ENCODE results near the gene GALNT2.

Gene GALNT2

GRCh38 chr1:230108580-230108979 is 41.5 kb downstream of the GALNT2 start:
- intact Hi-C loops (cut with DNase I), result no loop called here
- no peak for DNase-seq

DNA sequence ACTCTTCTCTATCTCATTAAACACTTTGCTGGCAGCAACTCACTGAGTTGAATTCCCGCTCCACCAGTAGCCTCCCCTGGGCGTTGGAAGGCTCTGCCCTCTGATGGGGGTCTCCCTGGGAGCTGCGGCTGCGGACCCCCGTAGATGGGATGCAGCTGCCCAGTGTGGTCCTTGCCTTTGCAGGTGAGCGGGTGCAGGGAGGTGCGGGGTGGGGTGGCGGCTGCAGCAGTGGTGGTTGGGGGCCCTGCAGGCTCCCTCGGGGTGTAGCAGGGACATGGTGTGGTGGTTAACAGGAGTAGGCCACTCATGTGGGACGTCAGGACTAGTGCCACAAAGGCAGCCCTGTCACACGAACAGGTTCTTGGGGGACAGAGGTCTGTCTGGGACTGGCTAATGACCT is 42.0 kb downstream of the GALNT2 start:
- DNase-seq, result no peak
- intact Hi-C loops (cut with DNase I), result no loop called here

DNA sequence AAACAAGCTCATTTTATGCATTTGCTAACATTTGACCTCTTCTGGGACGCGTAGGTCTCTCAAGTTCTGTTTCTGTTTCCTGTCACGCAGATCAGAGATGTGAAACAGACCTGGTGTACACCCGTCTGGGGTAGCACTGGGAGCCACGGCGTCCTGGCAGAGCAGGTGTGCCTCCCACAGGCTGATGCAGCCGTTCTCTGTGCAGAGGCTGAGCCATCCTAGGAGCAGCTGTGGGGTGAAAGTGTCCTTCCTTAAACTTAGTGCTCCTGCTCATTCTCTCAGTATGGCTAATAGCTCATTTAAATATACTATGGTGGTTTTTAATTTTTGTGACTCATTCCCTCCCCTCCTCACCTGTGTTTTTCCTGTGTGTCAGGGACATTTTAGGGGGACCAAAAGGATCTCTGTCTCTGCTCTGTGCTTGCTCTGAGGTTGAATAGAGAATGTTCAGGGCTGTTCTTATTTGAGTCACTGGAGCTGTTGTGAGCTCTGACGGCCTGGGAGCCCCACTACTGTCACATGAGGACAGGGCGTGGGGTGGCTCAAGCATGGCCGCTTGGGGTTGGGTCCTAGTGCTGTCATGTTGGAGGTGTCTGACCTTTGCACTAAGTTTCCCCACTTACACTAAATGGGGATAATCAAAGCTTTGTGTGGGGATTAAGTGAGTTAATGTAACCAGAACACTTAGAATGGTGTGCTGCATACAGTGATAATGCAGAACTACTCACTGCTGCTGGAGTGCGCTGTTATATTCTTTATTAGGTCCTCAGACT is 43.0 kb downstream of the GALNT2 start:
- intact Hi-C loops (cut with DNase I), result loop anchor here (5.0 to 10.0 kb wide), 2 partner anchors 43 to 65 kb away; partner anchors contain the start of gene GALNT2

DNA sequence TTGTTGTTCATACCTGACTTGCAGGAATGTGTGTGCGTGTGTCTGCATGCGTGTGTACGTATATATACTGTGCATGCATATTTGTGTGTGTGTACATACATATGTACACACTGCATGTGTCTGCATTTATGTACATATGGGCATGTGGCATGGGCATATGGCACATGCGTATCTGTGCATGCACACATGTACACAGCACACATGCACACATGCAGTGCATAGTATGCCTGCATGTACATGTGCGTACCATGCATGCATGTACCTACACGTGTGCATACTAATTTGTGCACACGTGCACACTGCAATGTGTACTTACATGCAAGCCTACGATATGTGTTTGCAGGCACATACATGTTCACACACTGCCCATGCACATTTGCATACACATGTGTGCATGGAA is 43.9 kb downstream of the GALNT2 start:
- intact Hi-C loops (cut with DNase I), result loop anchor here (5.0 to 10.0 kb wide), 2 partner anchors 44 to 64 kb away; partner anchors contain the start of gene GALNT2
- DNase-seq, result no peak

More for the DNA sequence above, 43.0 kb downstream of the GALNT2 start:
- peak in 1 of 10 donors; percentile 53 for DNase-seq

DNA sequence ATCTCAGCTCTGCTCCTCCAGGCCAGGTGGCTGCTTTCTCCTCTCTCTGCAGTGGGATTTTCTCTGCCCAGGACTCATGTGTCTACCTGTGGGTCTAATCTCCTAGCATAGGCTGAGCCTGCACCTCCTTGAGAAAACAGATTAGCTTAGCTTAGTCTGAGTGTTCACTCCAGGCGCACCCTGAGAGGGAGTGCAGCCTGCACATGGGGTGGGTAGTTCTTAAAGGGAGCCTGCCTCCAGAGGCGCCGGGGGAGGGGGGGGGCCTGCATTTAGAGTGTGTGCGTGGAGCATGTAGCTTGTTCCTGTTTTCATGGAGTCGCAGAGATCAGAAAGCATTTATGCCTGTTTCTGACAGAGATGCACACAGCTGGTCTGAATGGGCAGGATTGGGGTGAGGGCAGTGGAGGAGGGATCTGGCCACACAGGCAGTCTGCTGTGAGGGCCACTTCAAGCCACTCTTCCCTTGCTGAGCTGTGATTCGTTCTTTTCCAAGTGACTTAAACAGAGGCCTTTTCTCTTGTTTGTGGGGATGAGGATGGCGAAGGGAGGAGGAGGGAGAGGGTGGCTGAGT is 45.2 kb downstream of the GALNT2 start:
- peak in 7 of 10 donors; percentile 34 to 93 (median 51) for DNase-seq
- intact Hi-C loops (cut with DNase I), result loop anchor here (5.0 to 10.0 kb wide), 2 partner anchors 45 to 63 kb away; partner anchors contain the start of gene GALNT2

GRCh38 chr1:230112782-230113181 is 45.7 kb downstream of the GALNT2 start:
- intact Hi-C loops (cut with DNase I), result loop anchor here (5.0 to 10.0 kb wide), 2 partner anchors 45 to 62 kb away; partner anchors contain the start of gene GALNT2
- DNase-seq, result no peak

- intact Hi-C loops (cut with DNase I), result loop anchor here (5.0 to 10.0 kb wide), 2 partner anchors 46 to 62 kb away; partner anchors contain the start of gene GALNT2
- no peak for DNase-seq
Measured at GRCh38 chr1:230113235-230113592, 46.2 kb downstream of the GALNT2 start.

- DNase-seq, result no peak
- intact Hi-C loops (cut with DNase I), result loop anchor here (5.0 to 10.0 kb wide), 2 partner anchors 46 to 61 kb away; partner anchors contain the start of gene GALNT2
Measured at GRCh38 chr1:230113593-230114236, 46.7 kb downstream of the GALNT2 start.

- intact Hi-C loops (cut with DNase I), result loop anchor here (5.0 to 10.0 kb wide), 2 partner anchors 47 to 61 kb away; partner anchors contain the start of gene GALNT2
- DNase-seq, result no peak
Measured at GRCh38 chr1:230114237-230114651, 47.2 kb downstream of the GALNT2 start.

GRCh38 chr1:230117694-230118093 is 50.7 kb downstream of the GALNT2 start:
- intact Hi-C loops (cut with DNase I), result loop anchor here (10.0 kb wide), 1 partner anchor 57 kb away; no protein-coding TSS in a partner anchor

GRCh38 chr1:230119340-230119739 is 52.3 kb downstream of the GALNT2 start:
- no peak for DNase-seq
- intact Hi-C loops (cut with DNase I), result loop anchor here (10.0 kb wide), 1 partner anchor 55 kb away; no protein-coding TSS in a partner anchor

More at GRCh38 chr1:230117694-230118093, 50.7 kb downstream of the GALNT2 start:
- no peak for DNase-seq

DNA sequence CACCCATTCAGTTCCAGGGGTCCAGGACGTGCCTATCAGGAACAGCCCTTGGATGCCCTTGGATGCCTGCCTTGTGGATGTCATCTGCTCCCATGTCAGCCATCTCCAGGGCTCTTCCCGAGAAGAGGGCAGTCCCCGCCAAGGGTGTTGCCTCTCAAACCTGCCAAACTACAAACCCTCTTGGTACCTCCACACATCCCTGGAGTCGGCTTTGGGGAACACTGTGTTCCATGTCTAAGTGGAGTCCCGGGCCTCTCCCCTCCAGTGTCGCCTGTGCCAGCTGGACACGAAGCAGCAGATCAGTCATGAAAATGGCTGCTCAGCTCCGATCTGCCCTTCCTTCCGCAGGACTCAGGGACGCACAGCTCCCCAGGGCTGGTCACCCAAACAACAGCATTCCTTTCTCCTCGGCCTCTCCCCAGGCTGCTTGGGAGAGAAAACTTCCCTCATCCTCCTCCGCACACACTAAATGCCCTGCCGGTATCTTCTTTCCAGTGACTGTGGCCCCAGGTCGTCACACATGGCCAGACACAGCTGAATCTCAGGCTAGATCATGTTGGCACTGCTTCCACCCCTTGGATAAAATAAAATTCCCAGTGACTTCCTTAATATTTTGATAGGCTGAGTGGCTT is 53.4 kb downstream of the GALNT2 start:
- DNase-seq, result peak in 1 of 10 donors; percentile 60
- intact Hi-C loops (cut with DNase I), result no loop called here

DNA sequence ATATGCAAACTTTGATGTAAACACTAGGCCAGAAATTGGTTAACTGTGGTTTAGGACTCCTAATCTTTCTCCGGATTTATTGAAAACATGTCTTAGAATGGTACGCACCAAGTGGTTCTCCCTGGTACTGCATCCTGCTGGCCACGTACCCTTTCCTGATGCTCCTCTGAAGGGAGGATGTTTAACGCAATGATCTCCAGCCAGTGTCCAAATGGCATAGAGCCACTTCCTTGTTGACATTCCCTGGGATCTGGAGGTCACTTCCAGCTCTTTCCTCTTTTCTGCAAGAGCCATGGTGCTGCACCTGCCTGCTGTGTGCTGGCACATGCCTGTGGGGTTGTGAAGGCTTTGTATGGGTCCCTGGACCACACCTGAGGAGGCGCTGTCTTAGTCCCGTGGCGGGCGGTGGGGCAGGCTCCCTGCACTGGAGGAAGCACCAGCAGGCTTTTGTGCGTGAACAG is 53.9 kb downstream of the GALNT2 start:
- peak in 1 of 10 donors; percentile 73 for DNase-seq
- intact Hi-C loops (cut with DNase I), result no loop called here

DNA sequence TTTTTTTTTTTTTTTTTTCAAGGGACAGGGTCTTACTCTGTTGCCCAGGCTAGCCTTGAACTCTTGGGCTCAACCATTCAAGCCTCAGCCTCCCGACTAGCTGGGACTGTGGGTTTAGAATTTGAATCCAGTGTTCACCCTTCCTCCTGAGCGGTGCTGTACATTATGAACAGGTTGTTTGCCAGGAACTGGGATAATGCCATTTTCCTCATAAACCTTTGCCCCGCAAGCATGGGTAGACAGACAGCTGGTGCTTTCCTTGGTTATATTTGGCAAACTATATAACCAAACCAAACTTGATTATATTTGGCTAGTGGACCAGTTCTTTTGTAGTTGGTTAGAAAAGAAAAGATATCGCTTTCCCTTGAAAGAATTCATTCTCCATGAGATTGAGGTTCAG is 54.9 kb downstream of the GALNT2 start:
- DNase-seq, result no peak
- intact Hi-C loops (cut with DNase I), result no loop called here

- intact Hi-C loops (cut with DNase I), result no loop called here
- no peak for DNase-seq
Measured at GRCh38 chr1:230122366-230123279, 55.6 kb downstream of the GALNT2 start.

- no peak for DNase-seq
- intact Hi-C loops (cut with DNase I), result no loop called here
Measured at GRCh38 chr1:230123280-230124185, 56.5 kb downstream of the GALNT2 start.

DNA sequence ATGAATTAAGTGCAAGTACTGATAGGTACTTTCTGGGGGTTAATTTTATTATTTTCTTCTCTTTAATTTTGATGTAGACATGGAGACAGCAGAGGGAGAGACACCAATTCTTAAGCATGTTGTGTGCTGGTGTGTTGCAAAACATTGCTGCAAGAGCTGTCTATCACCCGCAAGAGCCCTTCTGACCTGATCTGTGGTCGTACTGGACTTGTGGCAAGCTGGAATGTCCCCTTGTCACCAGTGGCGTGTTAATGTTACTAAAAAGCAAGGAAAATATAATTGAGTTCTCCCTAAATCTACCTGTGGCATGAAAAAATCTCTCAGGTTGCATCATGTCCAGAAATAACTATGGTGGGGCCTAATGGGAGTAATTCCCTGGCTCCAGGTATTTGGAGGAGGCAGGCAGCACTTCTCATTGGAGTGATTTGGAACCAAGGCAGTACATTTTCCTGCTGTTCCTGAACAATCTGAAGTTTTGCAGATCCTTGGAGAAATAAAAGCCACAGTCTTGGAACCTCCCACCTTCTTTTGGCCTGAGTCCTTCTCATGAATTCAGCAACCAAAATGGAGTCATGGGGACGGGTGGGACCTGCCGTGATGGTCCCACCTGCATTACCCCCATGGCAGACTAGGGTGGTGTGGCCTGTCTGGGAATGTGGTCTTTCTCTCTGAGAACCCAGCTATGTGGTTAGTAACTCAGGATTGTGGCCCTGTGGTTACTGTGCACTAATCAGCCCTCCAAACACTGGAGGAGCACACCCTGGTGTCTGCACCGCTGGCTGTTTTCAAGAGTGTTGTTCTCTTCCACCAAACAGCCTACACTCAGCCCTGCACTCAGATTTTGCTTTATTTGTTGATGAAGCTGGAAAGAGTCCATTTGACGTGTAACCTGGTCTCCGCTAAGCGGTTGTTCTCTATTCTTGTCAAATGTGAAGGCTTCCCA is 57.4 kb downstream of the GALNT2 start:
- intact Hi-C loops (cut with DNase I), result no loop called here
- DNase-seq, result no peak
